Measurements from ENCODE around the gene GALNT10.

The GALNT10 gene

GRCh38 chr5:154213592-154213991 is 23.1 kb downstream of the GALNT10 start:
- Histone ChIP-seq H3K4me3 (replicated peaks; ENCODE audit: insufficient read depth, low read length) (no peak overlapping the region), H3K27me3 (ENCODE audit: insufficient read depth, poor library complexity, severe bottlenecking) (no peaks in the 10 kb centered on the region), H3K27ac (replicated peaks) (no peak overlapping the region)
- TF ChIP-seq GABPA (IDR thresholded peaks at IDR 0.05; ENCODE audit: low read depth) = no peak
- no peak for TF ChIP-seq CTCF (IDR thresholded peaks at IDR 0.05; ENCODE audit: insufficient read depth, low read length)
- no peak for TF ChIP-seq SPI1 (IDR thresholded peaks at IDR 0.05; ENCODE audit: borderline replicate concordance, low read depth)
- TF ChIP-seq REST (IDR thresholded peaks at IDR 0.05; ENCODE audit: insufficient replicate concordance, low read depth) = no peak
- no peak for TF ChIP-seq POLR2AphosphoS5 (IDR thresholded peaks at IDR 0.05; ENCODE audit: low read depth)
- DNase-seq (ENCODE audit: low read depth in 1 of 2, low spot score in 1 of 2) = no peak

DNA sequence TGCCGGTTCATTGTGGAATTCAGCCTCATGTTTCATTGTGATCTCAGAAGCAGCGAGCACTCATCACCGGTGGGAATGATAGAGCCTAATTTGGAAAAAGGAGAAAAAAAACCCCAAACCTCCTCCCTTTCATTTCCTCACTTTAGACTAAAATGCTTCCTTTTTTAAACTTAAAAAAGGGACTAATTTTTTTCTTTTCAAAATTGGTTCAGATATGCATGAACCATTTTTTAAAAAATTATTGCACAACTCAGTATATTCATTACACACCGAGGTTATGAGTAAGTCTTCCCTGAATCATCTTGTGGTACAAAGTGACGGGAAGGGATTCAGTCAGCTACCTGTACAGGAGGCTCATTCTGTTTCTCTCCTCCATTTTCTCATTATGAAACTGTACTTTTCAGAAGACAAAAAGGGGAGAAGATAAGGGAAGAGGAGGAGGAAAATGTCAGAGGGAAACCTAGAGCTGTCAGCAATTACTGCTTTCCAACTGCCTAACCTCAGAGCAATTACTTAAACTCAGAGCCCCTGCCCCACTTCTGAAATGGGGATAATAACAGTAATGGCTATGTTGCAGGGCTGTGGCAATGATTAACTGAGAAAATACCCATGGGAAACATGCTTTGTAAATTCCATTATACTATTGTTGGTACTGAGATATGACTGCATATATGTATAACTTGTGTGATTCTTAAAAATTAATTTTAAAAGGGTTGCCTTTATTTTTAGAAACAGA is 24.0 kb downstream of the GALNT10 start:
- Histone ChIP-seq H3K27me3 (ENCODE audit: insufficient read depth, poor library complexity, severe bottlenecking) (no peaks in the 10 kb centered on the region), H3K4me3 (replicated peaks; ENCODE audit: insufficient read depth, low read length) (no peak overlapping the region), H3K27ac (replicated peaks) (no peak overlapping the region)
- TF ChIP-seq POLR2AphosphoS5 (IDR thresholded peaks at IDR 0.05; ENCODE audit: low read depth) (no peak), REST (IDR thresholded peaks at IDR 0.05; ENCODE audit: insufficient replicate concordance, low read depth) (no peak), SPI1 (IDR thresholded peaks at IDR 0.05; ENCODE audit: borderline replicate concordance, low read depth) (no peak), GABPA (IDR thresholded peaks at IDR 0.05; ENCODE audit: low read depth) (no peak), CTCF (IDR thresholded peaks at IDR 0.05; ENCODE audit: insufficient read depth, low read length) (no peak)
- no peak for DNase-seq (ENCODE audit: low read depth in 1 of 2, low spot score in 1 of 2)

DNA sequence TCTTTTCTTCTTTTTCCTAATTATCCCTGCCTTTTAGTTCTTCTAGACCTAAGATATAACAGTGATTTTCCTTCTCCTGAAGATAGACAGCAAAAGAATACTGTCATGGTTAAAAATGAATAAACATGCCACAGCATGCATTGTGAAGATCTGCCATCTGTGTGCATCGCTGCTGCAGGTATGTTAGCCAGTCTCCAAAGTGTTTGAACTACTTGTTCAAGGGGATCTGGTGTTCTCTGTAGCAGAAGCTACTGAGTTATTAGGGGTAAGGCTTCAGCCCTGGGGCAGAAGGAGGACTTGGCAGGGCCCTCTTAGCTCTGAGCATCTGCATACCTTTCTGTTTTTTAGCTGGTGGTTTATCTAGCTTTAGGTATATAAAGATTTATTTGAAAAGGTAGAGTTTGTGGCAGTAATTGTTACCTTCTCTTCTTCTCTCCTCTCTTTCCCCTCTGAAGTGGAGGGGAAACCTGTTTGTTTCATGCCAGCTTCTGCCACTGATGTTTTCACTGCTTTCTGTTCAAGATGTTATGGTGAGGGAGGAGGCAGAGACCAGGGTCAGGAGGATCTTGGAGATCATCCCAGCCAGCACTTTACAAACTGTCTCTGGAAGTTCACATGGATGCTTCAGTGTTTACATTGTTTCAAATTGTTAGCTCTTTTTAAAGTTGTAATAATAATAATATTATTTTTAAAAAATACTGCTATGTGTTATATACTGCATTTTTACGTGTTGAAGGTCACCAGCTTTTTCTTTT is 25.2 kb downstream of the GALNT10 start:
- Histone ChIP-seq H3K27ac (replicated peaks) (no peak overlapping the region), H3K27me3 (ENCODE audit: insufficient read depth, poor library complexity, severe bottlenecking) (no peaks in the 10 kb centered on the region), H3K4me3 (replicated peaks; ENCODE audit: insufficient read depth, low read length) (no peak overlapping the region)
- TF ChIP-seq GABPA (IDR thresholded peaks at IDR 0.05; ENCODE audit: low read depth) (no peak), POLR2AphosphoS5 (IDR thresholded peaks at IDR 0.05; ENCODE audit: low read depth) (no peak), SPI1 (IDR thresholded peaks at IDR 0.05; ENCODE audit: borderline replicate concordance, low read depth) (no peak)
- DNase-seq (ENCODE audit: low read depth in 1 of 2, low spot score in 1 of 2) = no peak

DNA sequence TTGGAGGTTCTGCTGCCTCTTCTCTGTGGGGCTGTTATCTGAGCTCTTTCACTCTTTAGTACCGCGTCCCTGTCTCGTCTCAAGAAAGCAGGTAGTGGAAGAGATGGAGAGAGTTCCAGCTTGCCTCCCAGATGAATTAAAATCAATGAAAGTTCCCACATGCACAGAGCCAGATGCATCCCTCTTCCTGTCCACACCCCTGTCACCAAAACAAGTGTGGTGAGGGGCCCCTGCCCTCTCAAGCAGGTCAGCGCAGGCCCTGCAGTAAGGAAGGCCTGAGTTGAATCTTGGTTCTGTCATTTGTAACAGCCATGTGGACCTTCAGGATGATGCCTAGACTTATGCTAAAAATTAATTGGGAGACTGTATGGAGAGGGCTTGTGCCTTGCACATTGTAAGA is 26.9 kb downstream of the GALNT10 start:
- no peak overlapping the region for H3K27ac ChIP-seq (replicated peaks)
- no peak overlapping the region for H3K4me3 ChIP-seq (replicated peaks; ENCODE audit: insufficient read depth, low read length)
- DNase-seq (ENCODE audit: low read depth in 1 of 2, low spot score in 1 of 2) = no peak
- H3K27me3 ChIP-seq (ENCODE audit: insufficient read depth, poor library complexity, severe bottlenecking) = no peaks in the 10 kb centered on the region
- TF ChIP-seq SPI1 (IDR thresholded peaks at IDR 0.05; ENCODE audit: borderline replicate concordance, low read depth) (no peak), CTCF (IDR thresholded peaks at IDR 0.05; ENCODE audit: insufficient read depth, low read length) (no peak), POLR2AphosphoS5 (IDR thresholded peaks at IDR 0.05; ENCODE audit: low read depth) (no peak), GABPA (IDR thresholded peaks at IDR 0.05; ENCODE audit: low read depth) (no peak), REST (IDR thresholded peaks at IDR 0.05; ENCODE audit: insufficient replicate concordance, low read depth) (no peak)

Data from HL-60 (cell line).